Stimulated activated CD8-positive, alpha-beta memory T cell treated with anti-CD3 and anti-CD28 coated beads, Interleukin-7, amount 100 ng/mL, for 1 hour (primary cell): Measurements from ENCODE around the gene TMEM8B.
A peak's percentile ranks its signal among the peaks of the same experiment; 100 is the strongest.
"Not testable (repeated sequence)": the region's sequence is repeated elsewhere in the genome, so short reads cannot be mapped to it uniquely, and the experiment has no call there.

Source experiments
- DNase-seq, 2 donors: peaks; one replicate each; pipeline ENCODE4 v3.0.0-alpha.2; 2020; ENCODE audit warnings: low read depth in 2 of 2

TMEM8B gene

DNA sequence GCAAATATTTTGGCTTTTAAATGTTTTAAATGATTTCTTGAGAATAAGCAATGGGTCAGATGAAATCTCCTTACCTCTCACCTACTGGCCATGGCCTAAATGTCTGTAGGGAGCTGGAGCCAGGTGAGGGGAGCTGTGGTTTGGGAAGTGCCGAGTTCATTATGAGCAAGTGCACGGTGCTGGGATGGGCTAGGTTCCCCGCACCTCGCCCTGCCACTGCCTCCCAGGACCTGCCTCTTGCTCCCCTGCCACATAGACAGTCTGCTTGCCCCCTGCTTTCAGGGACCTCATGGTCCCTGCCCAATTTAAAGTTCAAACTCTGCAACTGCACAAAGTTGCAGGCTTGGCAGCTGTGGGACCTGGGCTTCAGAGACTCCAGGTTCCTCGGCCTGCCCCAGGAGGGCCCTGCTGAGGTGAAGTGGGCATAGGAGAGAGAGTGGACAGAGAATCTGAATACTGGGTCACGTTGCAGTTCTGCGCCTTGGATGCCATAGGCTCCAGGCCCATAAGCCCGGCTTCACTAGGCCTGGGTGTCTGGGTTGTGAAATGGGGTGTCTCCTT lies 35.7 kb downstream of the TMEM8B start:
- DNase-seq, result no peak

DNA sequence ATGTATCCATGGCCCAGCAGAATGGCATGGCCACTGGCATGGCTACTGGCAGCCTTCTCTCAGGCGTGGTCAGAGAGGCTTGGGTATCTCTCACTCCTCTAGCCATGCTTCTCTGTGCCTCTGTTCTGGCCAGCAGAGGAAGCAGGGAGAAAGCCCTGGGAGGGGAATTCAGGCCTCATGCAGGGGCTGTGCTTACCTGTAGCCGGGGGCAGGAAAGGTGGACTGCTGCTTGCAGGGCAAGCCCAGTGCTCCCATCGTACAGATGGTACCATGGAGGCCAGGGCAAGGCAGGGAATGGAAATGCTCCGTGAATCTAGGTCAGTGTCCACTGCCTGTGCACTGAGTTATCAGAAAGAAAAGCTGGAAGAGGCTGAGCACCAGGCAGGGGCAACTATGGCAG lies 38.5 kb downstream of the TMEM8B start:
- no peak for DNase-seq

- no peak for DNase-seq
Observed at GRCh38 chr9:35868933-35869332, 39.9 kb downstream of the TMEM8B start.

DNA sequence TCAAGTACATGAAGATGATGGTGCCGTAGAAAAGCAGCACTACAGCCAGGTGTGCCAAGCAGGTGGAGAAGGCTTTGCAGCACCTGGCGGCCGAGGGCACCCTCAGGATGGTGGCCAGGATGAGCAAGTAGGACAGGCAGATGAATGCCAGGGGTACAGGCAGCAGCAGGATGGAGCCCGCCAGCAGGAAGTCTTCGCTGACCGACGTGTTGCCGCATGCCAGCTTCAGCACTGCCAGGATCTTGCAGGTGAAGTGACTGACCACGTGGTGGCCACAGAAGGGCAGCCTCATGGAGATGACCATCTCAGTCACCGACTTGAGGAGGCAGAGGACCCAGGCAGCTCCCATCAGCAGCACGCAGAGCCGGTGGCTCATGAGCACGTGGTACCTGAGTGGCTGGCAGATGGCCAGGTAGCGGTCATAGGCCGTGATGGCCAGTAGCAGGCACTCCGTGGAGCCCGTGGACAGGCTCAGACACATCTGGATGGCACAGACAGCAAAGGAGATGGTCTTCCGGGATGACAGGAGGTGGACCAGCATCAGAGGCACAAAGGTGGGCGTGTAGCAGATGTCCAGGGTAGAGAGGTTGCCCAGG lies 40.7 kb downstream of the TMEM8B start:
- DNase-seq, result no peak

GRCh38 chr9:35870351-35870923 lies 41.4 kb downstream of the TMEM8B start, which contains the start of gene OR13J1:
Gene OR13J1 (minus strand): TSS chr9:35870401. CDS start chr9:35870401, 0 bp downstream.
- no peak for DNase-seq

GRCh38 chr9:35871545-35871944 lies 42.5 kb downstream of the TMEM8B start:
- no peak for DNase-seq

DNA sequence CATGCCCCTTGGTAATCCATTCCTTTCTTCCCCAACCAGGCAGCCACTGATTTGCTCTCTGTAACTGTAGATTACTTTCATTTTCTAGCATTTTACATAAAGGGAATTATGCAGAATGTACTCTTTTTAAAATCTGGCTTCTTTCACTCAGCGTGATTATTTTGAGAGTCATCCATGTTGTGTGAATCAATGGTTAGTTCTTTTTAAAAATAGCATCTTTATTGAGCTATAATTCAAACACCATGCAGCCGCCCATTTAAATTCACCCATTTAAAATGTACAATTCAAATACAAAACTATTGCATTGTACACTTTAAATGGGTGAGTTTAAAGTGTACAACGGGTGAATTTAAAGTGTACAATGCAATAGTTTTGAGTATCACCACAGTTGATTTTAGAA lies 43.5 kb downstream of the TMEM8B start:
- no peak for DNase-seq

DNA sequence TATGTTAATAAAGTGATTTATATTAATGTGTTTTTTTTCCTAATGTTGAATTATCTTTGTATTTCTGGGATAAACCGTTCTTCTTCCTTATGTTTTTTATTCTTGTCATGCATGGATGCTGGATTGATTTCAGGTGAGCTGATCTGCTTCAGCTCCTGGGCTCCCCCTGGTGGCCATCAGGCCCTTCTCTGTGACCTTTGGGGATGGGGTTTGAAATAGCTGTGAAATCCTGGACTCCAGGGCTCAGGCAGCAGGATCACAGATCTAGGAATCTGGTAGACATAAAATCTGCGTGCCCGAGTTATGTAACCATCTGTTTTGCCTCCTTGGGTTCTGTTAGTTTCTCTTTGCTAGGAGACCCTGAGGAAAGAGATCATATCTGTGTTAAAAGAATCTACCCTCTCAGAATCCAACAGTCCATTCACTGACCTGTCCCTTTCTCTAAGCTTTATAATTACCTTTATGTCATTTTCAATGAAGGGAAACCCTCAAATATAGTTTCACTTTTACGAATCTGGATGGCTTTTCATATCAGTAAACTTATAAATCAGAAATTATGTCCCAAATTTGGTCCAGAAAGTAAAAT lies 53.3 kb downstream of the TMEM8B start:
- DNase-seq, result peak; percentile 49 to 75

GRCh38 chr9:35882996-35883395 lies 54.0 kb downstream of the TMEM8B start:
- no peak for DNase-seq

DNA sequence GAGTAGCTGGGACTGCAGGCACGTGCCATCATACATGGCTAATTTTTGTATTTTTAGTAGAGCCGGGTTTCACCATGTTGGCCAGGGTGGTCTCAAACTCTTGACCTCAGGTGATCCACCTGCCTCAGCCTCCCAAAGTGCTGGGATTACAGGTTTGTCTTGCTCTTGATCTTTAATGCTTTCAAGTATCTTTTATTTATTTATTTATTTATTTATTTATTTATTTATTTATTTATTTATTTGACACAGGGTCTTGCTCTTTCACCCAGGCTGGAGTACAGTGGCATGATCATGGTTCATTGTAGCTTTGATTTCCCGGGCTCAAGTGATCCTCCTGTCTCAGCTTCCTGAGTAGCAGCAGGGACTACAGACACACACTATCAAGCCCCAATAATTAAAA lies 55.9 kb downstream of the TMEM8B start:
- DNase-seq, result not testable (repeated sequence)

DNA sequence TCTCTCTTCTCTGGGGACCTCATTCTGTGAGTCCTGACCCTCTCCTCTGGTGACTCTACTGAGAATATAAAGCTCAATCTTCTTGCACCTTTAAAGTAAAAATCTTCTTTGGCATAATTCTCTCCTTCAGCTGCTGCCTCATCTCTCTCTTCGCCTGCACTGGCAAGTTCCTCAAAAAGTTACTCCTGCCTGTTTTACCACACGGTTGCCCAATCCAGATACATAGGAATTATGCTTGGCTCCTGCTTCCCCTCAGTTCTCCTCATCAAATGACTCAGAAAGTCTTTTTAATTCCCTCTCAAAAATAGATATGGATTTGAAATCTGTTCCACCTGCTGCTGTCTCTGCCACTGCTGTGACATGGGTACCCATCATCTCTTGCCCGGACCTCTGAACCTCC lies 62.6 kb downstream of the TMEM8B start:
- no peak for DNase-seq

DNA sequence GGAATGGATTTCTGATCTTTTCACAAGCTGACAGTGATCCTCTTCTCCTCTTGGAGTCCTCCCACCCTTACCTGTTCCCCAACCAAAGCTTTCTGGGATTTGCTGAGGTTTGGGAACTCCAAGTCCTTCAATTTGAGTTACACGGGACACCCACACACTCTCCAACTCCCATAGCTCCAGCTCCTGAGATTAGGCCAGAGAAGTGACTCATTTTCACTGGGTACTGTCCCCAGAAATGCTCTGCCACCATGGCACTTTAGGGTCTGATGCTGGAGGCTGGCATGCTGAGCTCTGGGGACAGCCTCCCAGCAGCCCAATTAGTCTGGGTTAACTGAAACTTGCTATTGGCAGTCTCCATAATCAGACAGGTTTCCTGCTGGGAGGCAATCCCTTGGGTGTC lies 63.0 kb downstream of the TMEM8B start:
- DNase-seq, result no peak

- DNase-seq, result no peak
Observed at GRCh38 chr9:35896570-35896969, 67.5 kb downstream of the TMEM8B start.

- not testable (repeated sequence) for DNase-seq
Observed at GRCh38 chr9:35897376-35898099, 68.5 kb downstream of the TMEM8B start.

- DNase-seq, result no peak
Observed at GRCh38 chr9:35898337-35898736, 69.3 kb downstream of the TMEM8B start.

GRCh38 chr9:35899021-35899420 lies 70.0 kb downstream of the TMEM8B start:
- DNase-seq, result no peak

DNA sequence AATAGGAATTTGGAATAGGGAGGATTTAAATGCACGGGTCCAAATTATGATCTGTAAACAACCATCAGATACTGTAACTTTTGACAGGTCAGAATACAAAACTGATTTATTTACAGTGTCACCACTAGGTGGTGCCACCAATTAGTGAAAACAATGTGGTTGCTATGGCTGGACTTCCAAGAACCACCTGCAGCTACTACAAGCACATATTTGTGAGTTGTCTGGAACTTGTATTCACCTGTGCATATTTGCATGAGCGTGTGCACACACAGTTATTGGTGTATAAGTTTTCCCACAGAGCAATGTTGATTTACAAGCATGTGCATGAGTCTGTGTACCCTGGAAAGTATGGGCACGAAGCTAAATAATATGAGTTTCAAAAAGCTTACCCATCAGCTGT lies 74.0 kb downstream of the TMEM8B start:
- no peak for DNase-seq

- no peak for DNase-seq
Observed at GRCh38 chr9:35904338-35904737, 75.3 kb downstream of the TMEM8B start.

- no peak for DNase-seq
Observed at GRCh38 chr9:35905051-35905781, 76.2 kb downstream of the TMEM8B start.

DNA sequence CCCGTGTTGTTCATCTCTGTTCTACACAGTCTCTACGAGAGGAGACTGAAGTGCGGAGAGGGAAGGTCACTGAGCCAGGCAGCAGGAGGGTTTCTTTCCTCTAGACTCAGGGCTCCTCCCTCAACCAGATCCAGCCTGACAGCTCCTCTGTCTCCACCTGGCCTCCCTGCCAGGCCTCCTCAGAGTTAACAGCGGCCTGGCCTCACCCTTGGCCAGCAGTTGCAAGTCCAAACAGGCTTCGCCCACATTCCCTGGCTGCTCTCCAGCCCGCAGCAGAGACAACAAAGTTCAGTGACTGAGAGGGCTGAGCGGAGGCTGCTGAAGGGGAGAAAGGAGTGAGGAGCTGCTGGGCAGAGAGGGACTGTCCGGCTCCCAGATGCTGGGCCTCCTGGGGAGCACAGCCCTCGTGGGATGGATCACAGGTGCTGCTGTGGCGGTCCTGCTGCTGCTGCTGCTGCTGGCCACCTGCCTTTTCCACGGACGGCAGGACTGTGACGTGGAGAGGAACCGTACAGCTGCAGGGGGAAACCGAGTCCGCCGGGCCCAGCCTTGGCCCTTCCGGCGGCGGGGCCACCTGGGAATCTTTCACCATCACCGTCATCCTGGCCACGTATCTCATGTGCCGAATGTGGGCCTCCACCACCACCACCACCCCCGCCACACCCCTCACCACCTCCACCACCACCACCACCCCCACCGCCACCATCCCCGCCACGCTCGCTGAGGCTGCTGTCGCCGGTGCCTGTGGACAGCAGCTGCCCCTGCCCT lies 77.1 kb downstream of the TMEM8B start, which contains the start of gene HRCT1:
HRCT1 (plus strand) TSS at position 291 of the 768 bp plus-strand sequence; CDS start at position 377, 86 bp downstream.
- DNase-seq, result no peak
